A673 (cell line): ENCODE results near the gene CNTN1. TPM values are rescaled to one million over a fixed set of nuclear protein-coding genes. Genes with fewer than 3 reads are reported as not detected.

Experiments
- BruUV-seq: library from RNA; stranded (reverse); fragments of 400-500 nt; replicated peaks from 2 replicates; lab custom pipeline; 2021; lab: Mats Ljungman, UMichigan
- CTCF ChIA-PET: fragments of 300-600 bp; sonication (Branson Sonifier 250); formaldehyde crosslinking; loops from one replicate; lab custom pipeline; 2022; ENCODE audit warnings: antibody characterized with exemption; lab: Charles Lee
- POLR2A ChIA-PET: fragments of 300-600 bp; sonication (Branson Sonifier 250); formaldehyde crosslinking; loops from one replicate; lab custom pipeline; 2022; ENCODE audit warnings: antibody characterized with exemption; ENCODE audit not compliant: low non-redundant PET; lab: Charles Lee
- DNase-seq: peaks from one replicate; pipeline ENCODE4 v3.0.0-alpha.2; 2015; ENCODE audit warnings: low spot score
- H3K27ac ChIP-seq: fragments of 200-600 bp; sonication (generic); 2 replicates; pipeline ENCODE4 v1.5.1; 2016; ENCODE audit warnings: mixed run types, low read depth, mild to moderate bottlenecking, mixed read lengths, antibody characterized with exemption, low read length; ENCODE audit not compliant: poor library complexity, severe bottlenecking
- H3K27me3 ChIP-seq: fragments of 200-600 bp; sonication (generic); replicated peaks from 2 replicates; pipeline ENCODE4 v1.6.1; 2017; ENCODE audit warnings: mixed run types, low read depth, mild to moderate bottlenecking, mixed read lengths, antibody characterized with exemption, low read length; ENCODE audit not compliant: insufficient read depth, poor library complexity
- H3K36me3 ChIP-seq: fragments of 200-600 bp; sonication (generic); 2 replicates; pipeline ENCODE4 v1.6.1; 2016; ENCODE audit warnings: mixed run types, mild to moderate bottlenecking, mixed read lengths, antibody characterized with exemption, low read length; ENCODE audit not compliant: insufficient read depth, poor library complexity, severe bottlenecking
- H3K4me1 ChIP-seq: fragments of 200-600 bp; sonication (generic); 2 replicates; pipeline ENCODE4 v1.6.1; 2017; ENCODE audit warnings: mixed run types, mild to moderate bottlenecking, mixed read lengths, antibody characterized with exemption, low read length; ENCODE audit not compliant: insufficient read depth, poor library complexity, severe bottlenecking
- H3K4me3 ChIP-seq: fragments of 200-600 bp; sonication (generic); 2 replicates; pipeline ENCODE4 v1.5.1; 2016; ENCODE audit warnings: low read depth, mixed run types, mild to moderate bottlenecking, mixed read lengths, low read length; ENCODE audit not compliant: poor library complexity, severe bottlenecking
- H3K9me3 ChIP-seq: fragments of 200-600 bp; sonication (generic); 2 replicates; pipeline ENCODE4 v1.6.1; 2016; ENCODE audit warnings: mixed run types, low read depth, mild to moderate bottlenecking, mixed read lengths, antibody characterized with exemption, low read length; ENCODE audit not compliant: poor library complexity, severe bottlenecking
- EZH2 ChIP-seq: fragments of 200-600 bp; sonication (generic); IDR thresholded peaks from 2 replicates; pipeline ENCODE4 v1.6.1; 2017; ENCODE audit warnings: borderline replicate concordance, low read depth, mild to moderate bottlenecking, mixed read lengths, antibody characterized with exemption, low read length; ENCODE audit not compliant: poor library complexity, severe bottlenecking
- intact Hi-C: fragments of 100-400 bp; cut with micrococcal nuclease; formaldehyde crosslinking; loops from one replicate; pipeline ENCODE4 v1.10.0; 2022; ENCODE audit not compliant: unreplicated experiment
- total RNA-seq: library from RNA; stranded (reverse); gene quantifications from 2 replicates; pipeline ENCODE4 v1.2.3, GENCODE V29; 2021
- TF ChIP-seq, protein P1 (sequence below): fragments of 300-800, 200-600 bp; sonication (generic); conservative IDR thresholded peaks from 2 replicates; pipeline ENCODE4 v1.5.1; 2017; ENCODE audit warnings: low read depth, mild to moderate bottlenecking, antibody characterized with exemption, low read length, moderate library complexity, mixed read lengths

CNTN1 gene
- total RNA-seq, 1 experiment from 2014 or later, result 0.90 TPM

DNA sequence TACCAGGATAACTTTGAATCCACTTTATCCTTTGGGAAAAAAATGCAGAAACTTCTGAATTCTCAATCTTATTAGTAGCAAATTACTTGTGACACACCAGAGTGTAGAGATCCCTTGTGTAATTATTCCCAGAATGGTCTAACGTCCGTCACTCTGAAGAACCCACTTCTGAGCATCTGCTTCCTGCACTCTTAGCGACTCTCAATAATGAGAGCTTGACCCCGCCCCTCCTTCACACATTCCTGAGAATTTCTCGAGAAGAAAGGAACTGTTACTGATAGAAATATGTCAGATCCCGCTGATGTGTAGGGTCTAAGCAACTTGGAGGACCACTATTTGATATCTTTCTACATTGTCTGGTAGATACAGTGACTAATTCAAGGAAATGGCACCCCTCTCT is 277.6 kb downstream of the CNTN1 start:
- TF ChIP-seq, protein P1, sequence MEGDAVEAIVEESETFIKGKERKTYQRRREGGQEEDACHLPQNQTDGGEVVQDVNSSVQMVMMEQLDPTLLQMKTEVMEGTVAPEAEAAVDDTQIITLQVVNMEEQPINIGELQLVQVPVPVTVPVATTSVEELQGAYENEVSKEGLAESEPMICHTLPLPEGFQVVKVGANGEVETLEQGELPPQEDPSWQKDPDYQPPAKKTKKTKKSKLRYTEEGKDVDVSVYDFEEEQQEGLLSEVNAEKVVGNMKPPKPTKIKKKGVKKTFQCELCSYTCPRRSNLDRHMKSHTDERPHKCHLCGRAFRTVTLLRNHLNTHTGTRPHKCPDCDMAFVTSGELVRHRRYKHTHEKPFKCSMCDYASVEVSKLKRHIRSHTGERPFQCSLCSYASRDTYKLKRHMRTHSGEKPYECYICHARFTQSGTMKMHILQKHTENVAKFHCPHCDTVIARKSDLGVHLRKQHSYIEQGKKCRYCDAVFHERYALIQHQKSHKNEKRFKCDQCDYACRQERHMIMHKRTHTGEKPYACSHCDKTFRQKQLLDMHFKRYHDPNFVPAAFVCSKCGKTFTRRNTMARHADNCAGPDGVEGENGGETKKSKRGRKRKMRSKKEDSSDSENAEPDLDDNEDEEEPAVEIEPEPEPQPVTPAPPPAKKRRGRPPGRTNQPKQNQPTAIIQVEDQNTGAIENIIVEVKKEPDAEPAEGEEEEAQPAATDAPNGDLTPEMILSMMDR, result no peak
- no peak for TF ChIP-seq EZH2
- intact Hi-C loops, result loop anchor here (10.0 kb wide), 2 partner anchors 305 to 1125 kb away; no protein-coding TSS in a partner anchor
- DNase-seq, result peak; percentile 49
- no TSS peak for BruUV-seq
- H3K4me1 ChIP-seq, result peaks cover 17% of the 10 kb centered on the region
- H3K4me3 ChIP-seq, result no peak overlapping the region
- no peaks in the 10 kb centered on the region for H3K27me3 ChIP-seq
- H3K9me3 ChIP-seq, result no peaks in the 10 kb centered on the region
- no peaks in the 10 kb centered on the region for H3K36me3 ChIP-seq
- ChIA-PET POLR2A (no interaction called here), CTCF (interaction anchor here (0.6 to 1.1 kb wide), 3 partner anchors 23 to 1621 kb away, joined by 3 to 4 read pairs (median 3); no protein-coding TSS in a partner anchor)
- no peak overlapping the region for H3K27ac ChIP-seq

DNA sequence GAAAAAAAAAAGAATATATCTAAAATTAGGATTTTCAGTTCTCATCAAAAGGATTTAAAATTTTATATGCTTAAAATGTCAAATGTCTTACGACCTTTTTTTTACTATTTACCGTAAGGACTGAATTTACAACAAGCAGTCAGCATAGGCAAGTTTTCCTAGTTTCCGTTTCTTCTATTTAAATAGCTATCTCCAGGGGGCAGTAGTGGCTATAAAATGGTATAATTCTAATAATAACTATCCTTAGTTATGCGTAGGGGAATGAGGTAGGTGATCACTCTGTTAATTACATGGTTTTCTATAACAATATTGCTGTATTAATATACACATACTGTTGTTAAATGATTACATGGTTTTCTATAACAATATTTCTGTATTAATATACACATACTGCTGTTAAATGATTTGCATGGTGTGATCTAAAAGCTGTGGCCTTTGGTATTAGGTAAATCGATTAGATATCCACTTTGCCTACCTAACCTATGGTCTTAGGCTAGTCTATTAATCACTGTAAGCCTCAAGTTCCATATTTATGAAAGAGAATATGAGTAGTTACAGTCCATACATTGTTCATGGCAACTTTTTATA is 278.2 kb downstream of the CNTN1 start:
- peaks cover 17% of the 10 kb centered on the region for H3K4me1 ChIP-seq
- H3K4me3 ChIP-seq, result no peak overlapping the region
- BruUV-seq, result no TSS peak
- POLR2A ChIA-PET, result no interaction called here
- H3K27me3 ChIP-seq, result no peaks in the 10 kb centered on the region
- peak; percentile 70 for DNase-seq
- CTCF ChIA-PET, result interaction anchor here (0.6 to 1.1 kb wide), 3 partner anchors 220 to 1621 kb away, joined by 3 to 4 read pairs (median 4); no protein-coding TSS in a partner anchor
- H3K27ac ChIP-seq, result no peak overlapping the region
- intact Hi-C loops, result loop anchor here (10.0 kb wide), 1 partner anchor 304 kb away; no protein-coding TSS in a partner anchor
- no peaks in the 10 kb centered on the region for H3K9me3 ChIP-seq
- H3K36me3 ChIP-seq, result no peaks in the 10 kb centered on the region
- TF ChIP-seq EZH2, result no peak
- TF ChIP-seq, protein P1, result peak; percentile 68

DNA sequence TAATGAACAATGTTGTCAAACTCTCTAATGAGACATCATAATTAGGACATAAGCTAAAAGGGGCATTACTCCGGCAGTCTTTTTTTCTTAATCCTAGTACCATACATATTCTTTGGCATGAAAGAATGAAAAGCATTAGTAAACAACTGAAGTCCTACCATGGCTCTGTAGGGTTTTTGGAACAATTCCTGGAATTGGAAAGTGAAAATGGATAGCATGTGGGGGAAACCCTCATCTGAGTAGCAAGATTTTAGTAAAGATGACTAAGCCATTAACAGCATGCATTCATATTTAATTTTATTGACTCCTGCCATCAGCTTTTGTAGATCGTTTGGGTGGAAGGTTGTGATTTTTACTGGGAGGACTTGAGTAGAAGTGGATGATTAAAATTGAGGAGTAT is 279.7 kb downstream of the CNTN1 start:
- peak; percentile 33 for DNase-seq
- Histone ChIP-seq H3K4me1 (peaks cover 17% of the 10 kb centered on the region), H3K27ac (no peak overlapping the region), H3K4me3 (no peak overlapping the region), H3K9me3 (no peaks in the 10 kb centered on the region), H3K27me3 (no peaks in the 10 kb centered on the region), H3K36me3 (no peaks in the 10 kb centered on the region)
- no TSS peak for BruUV-seq
- no peak for TF ChIP-seq EZH2
- TF ChIP-seq, protein P1, result no peak
- intact Hi-C loops, result loop anchor here (10.0 kb wide), 1 partner anchor 303 kb away; no protein-coding TSS in a partner anchor
- ChIA-PET POLR2A (no interaction called here), CTCF (interaction anchor here (0.6 kb wide), 1 partner anchor 80 kb away, joined by 3 read pairs; no protein-coding TSS in a partner anchor)
